Mesendoderm (in vitro differentiated cells): Measurements from ENCODE around the gene NHERF2.
A peak's percentile ranks its signal among the peaks of the same experiment; 100 is the strongest.
"Not testable (repeated sequence)": the region's sequence is repeated elsewhere in the genome, so short reads cannot be mapped to it uniquely, and the experiment has no call there.

Experiments used
- DNase-seq: peaks from one replicate; pipeline ENCODE4 v3.0.0; 2013
- H2AK5ac ChIP-seq: 2 replicates; pipeline ENCODE4 v1.6.1; 2013; ENCODE audit warnings: low read length, inconsistent platforms
- H2BK120ac ChIP-seq: 2 replicates; pipeline ENCODE4 v1.6.1; 2013; ENCODE audit warnings: low read depth, mild to moderate bottlenecking, low read length, moderate library complexity, mixed read lengths
- H2BK15ac ChIP-seq: replicated peaks from 2 replicates; pipeline ENCODE4 v1.6.1; 2013; ENCODE audit warnings: low read depth, mild to moderate bottlenecking, moderate library complexity
- H2BK5ac ChIP-seq: 2 replicates; pipeline ENCODE4 v1.6.1; 2013; ENCODE audit warnings: low read length, inconsistent platforms
- H3K18ac ChIP-seq: 2 replicates; pipeline ENCODE4 v1.6.1; 2013; ENCODE audit warnings: mild to moderate bottlenecking, low read length, mixed read lengths
- H3K23ac ChIP-seq: one replicate; pipeline ENCODE4 v1.6.1; 2013; ENCODE audit warnings: low read length
- H3K27ac ChIP-seq: 2 replicates; pipeline ENCODE4 v1.5.1; 2013; ENCODE audit warnings: low read depth, mild to moderate bottlenecking, inconsistent platforms, low read length, moderate library complexity
- H3K27me3 ChIP-seq: 2 replicates; pipeline ENCODE4 v1.6.1; 2013; ENCODE audit warnings: low read length, control low read depth, mild to moderate bottlenecking, inconsistent platforms; ENCODE audit not compliant: insufficient read depth, poor library complexity
- H3K36me3 ChIP-seq: 2 replicates; pipeline ENCODE4 v1.6.1; 2013; ENCODE audit warnings: low read length, inconsistent platforms; ENCODE audit not compliant: control insufficient read depth, insufficient read depth
- H3K4ac ChIP-seq: one replicate; pipeline ENCODE4 v1.6.1; 2013; ENCODE audit warnings: low read depth, mild to moderate bottlenecking, low read length, moderate library complexity
- H3K4me1 ChIP-seq: 2 replicates; pipeline ENCODE4 v1.6.1; 2013; ENCODE audit warnings: low read depth, low read length, inconsistent platforms; ENCODE audit not compliant: control insufficient read depth
- H3K4me2 ChIP-seq: 2 replicates; pipeline ENCODE4 v1.6.1; 2013; ENCODE audit warnings: low read length
- H3K4me3 ChIP-seq: 2 replicates; pipeline ENCODE4 v1.5.1; 2013; ENCODE audit warnings: mild to moderate bottlenecking, low read length
- H3K56ac ChIP-seq: one replicate; pipeline ENCODE4 v1.6.1; 2013; ENCODE audit warnings: low read length
- H3K79me1 ChIP-seq: 2 replicates; pipeline ENCODE4 v1.6.1; 2013; ENCODE audit warnings: low read length, inconsistent platforms
- H3K79me2 ChIP-seq: 2 replicates; pipeline ENCODE4 v1.6.1; 2013; ENCODE audit warnings: mild to moderate bottlenecking, low read length; ENCODE audit not compliant: control insufficient read depth, insufficient read depth
- H3K9ac ChIP-seq: 2 replicates; pipeline ENCODE4 v1.6.1; 2013; ENCODE audit warnings: low read length, inconsistent platforms
- H4K5ac ChIP-seq: one replicate; pipeline ENCODE4 v1.6.1; 2013; ENCODE audit warnings: low read length
- H4K8ac ChIP-seq: one replicate; pipeline ENCODE4 v1.6.1; 2013; ENCODE audit warnings: low read depth, mild to moderate bottlenecking, control low read depth, low read length, moderate library complexity
- WGBS: extraction: QIAGEN DNeasy Blood & Tissue Kit; methylation state at CpG from one replicate; pipeline ENCODE4 v1.1.7; 2013; ENCODE audit warnings: low lambda C conversion rate, missing lambda C conversion rate; ENCODE audit not compliant: insufficient coverage; ENCODE audit errors: extremely low coverage; 5-methylcytosine and 5-hydroxymethylcytosine counted together

The NHERF2 gene

DNA sequence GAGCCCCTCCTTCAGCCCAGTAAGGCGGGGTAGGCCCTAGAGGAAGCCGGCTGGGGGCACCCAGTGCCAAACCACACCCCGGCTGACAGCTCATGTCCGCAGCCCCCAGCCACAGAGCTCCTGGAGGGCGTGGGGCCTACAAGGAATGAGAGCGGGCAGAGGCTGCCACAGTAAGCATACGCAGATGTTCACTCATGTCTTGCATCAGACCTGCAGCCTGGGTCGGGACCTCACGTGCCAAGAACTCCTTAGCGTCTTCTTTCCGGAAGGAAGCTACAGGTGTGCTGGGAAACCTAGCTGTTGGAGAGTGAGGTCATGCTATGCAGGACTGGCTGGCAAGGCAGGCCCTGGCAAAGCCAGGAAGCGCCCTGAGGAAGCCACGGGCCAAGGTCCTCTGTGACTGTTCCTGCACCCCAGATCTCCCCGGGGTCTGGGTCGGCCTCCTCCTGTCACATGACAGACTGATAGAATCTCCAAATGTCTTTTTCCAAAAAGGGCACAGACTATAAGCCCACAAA is 18.6 kb upstream of the NHERF2 start:
- H3K36me3 ChIP-seq: no peaks in the 10 kb centered on the region
- peak overlapping the region; percentile 96 for H3K56ac ChIP-seq
- H2BK15ac ChIP-seq: no peak overlapping the region
- H3K4ac ChIP-seq: no peak overlapping the region
- no CpG with 5 or more reads among the region's 15 CpGs for WGBS
- no peak overlapping the region for H3K4me3 ChIP-seq
- H3K4me2 ChIP-seq: peak overlapping the region; percentile 45
- H3K9ac ChIP-seq: peak overlapping the region; percentile 83
- peaks cover 12% of the 10 kb centered on the region for H3K4me1 ChIP-seq
- no peak overlapping the region for H3K27ac ChIP-seq
- H4K8ac ChIP-seq: no peak overlapping the region
- no peak overlapping the region for H3K18ac ChIP-seq
- H3K27me3 ChIP-seq: no peaks in the 10 kb centered on the region
- no peak overlapping the region for H2AK5ac ChIP-seq
- no peak overlapping the region for H2BK5ac ChIP-seq
- H4K5ac ChIP-seq: no peak overlapping the region
- H3K23ac ChIP-seq: no peak overlapping the region
- H3K79me1 ChIP-seq: peaks cover 34% of the 10 kb centered on the region
- H2BK120ac ChIP-seq: no peak overlapping the region
- no peak for DNase-seq
- H3K79me2 ChIP-seq: peaks cover 43% of the 10 kb centered on the region

DNA sequence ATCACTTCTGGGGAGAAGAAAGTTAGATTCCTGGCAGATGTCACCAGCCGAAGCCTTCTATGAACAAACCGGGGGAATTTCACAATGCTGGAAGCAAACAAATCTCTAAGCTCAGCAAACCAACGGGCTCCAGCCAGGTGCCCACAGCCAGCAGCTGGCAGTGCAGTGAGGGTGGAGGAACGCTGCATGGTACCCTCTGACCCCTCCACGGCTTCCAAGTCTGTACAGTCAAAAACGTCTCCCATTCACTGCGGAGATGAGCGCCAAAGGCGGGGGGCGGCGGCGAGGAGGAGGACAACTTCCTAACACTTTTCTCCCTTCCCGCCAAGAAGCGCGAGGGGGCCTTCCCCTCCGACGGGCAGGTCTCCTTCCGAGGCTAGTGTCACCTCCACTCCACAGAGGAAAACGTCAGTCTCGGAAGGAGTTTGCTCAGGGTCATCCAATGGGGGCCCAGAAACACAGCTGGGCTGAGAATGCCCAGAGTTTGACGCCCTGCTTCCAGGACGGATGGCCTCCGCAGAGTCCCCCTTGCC is 18.0 kb upstream of the NHERF2 start:
- H3K27me3 ChIP-seq: no peaks in the 10 kb centered on the region
- H3K4me1 ChIP-seq: peaks cover 12% of the 10 kb centered on the region
- no peak overlapping the region for H3K18ac ChIP-seq
- peaks cover 39% of the 10 kb centered on the region for H3K79me2 ChIP-seq
- no peak overlapping the region for H3K23ac ChIP-seq
- peak overlapping the region; percentile 90 for H3K4me3 ChIP-seq
- H3K27ac ChIP-seq: no peak overlapping the region
- DNase-seq: peak; percentile 40
- H2BK120ac ChIP-seq: no peak overlapping the region
- peak overlapping the region; percentile 83 for H3K9ac ChIP-seq
- no peaks in the 10 kb centered on the region for H3K36me3 ChIP-seq
- peak overlapping the region; percentile 96 for H3K56ac ChIP-seq
- no peak overlapping the region for H2AK5ac ChIP-seq
- H2BK15ac ChIP-seq: no peak overlapping the region
- no CpG with 5 or more reads among the region's 23 CpGs for WGBS
- peaks cover 30% of the 10 kb centered on the region for H3K79me1 ChIP-seq
- H3K4ac ChIP-seq: peak overlapping the region; percentile 72
- H2BK5ac ChIP-seq: no peak overlapping the region
- no peak overlapping the region for H4K8ac ChIP-seq
- H4K5ac ChIP-seq: no peak overlapping the region
- H3K4me2 ChIP-seq: peak overlapping the region; percentile 45

DNA sequence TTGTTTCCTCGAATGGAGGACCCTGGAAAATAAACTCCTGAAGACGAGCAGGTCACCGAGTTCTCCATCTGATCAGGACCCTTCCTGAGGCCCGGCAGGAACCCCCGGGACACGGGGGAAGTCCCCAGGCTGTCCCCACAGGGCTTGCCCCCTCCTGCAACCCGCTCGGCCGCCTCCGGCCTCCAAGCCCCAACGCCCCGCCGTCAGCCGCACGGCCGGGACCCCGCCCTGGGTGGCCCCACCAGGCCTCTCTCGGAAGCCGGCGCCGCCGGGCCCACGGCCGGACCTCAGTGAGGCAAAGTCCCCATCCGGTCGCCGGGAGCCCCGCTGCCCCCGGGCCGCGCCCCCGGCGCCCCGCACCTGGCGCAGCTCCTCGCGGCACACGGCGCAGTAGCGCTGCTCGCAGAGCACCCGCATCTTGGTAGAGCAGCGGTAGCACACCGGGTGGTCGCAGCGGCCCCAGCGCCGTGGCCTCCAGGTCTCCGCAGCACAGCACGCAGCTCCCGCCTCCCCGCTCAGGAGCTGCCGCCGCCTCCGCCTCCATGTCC is 17.5 kb upstream of the NHERF2 start:
- Histone ChIP-seq H2BK15ac (no peak overlapping the region), H4K5ac (no peak overlapping the region), H2BK120ac (no peak overlapping the region), H3K27ac (peak overlapping the region; percentile 20), H3K56ac (peak overlapping the region; percentile 96), H3K23ac (no peak overlapping the region), H2AK5ac (no peak overlapping the region), H3K79me2 (peaks cover 39% of the 10 kb centered on the region), H3K4me1 (peaks cover 10% of the 10 kb centered on the region), H3K9ac (peak overlapping the region; percentile 83), H4K8ac (no peak overlapping the region), H2BK5ac (no peak overlapping the region), H3K79me1 (peaks cover 30% of the 10 kb centered on the region), H3K27me3 (no peaks in the 10 kb centered on the region), H3K4ac (peak overlapping the region; percentile 72), H3K18ac (peak overlapping the region; percentile 64), H3K4me2 (peak overlapping the region; percentile 45), H3K4me3 (peak overlapping the region; percentile 90), H3K36me3 (no peaks in the 10 kb centered on the region)
- WGBS: no CpG with 5 or more reads among the region's 55 CpGs
- DNase-seq: no peak

DNA sequence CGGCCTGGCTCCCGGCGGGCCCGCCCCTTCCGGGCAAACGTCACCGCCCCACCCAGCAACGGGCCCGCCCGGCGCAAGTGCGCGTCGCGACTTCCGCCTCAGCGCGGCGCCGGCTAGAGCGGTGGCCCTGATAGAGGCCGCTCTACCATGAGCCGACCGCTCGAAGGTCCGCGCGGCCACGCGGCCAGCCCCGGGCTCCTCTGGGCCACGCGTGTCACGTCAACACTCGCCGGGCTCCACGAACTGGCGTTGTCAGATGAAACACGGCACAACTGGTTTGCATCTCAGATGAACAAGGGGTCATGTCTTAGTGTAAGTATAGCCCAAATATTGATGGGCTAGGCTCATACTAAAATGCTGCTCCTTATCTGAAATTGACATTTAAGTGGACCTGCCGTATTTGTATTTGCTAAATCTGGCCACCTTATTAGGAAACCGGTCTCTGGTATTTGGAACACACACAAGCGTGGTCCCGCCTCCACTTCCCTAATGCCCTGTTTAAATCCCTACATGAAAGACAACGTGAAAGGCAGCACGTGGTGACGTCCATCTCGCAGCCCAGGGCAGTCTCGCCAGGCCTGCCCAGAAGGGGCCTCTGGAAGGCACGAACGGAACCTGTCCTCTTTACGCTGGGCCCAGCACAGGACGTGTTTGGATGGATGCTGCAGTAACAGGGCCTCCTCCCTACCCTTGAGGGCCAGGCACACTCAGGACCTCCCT is 16.8 kb upstream of the NHERF2 start, which contains the start of gene ZNF598:
Gene ZNF598 (minus strand): TSS at position 31 of the 720 bp plus-strand sequence.
- peak within 1 kb of the TSS; percentile 20 for H3K27ac ChIP-seq
- peak; percentile 93 for DNase-seq
- peak within 1 kb of the TSS; percentile 87 for H3K4me2 ChIP-seq
- peaks cover 9% of the 10 kb centered on the region for H3K4me1 ChIP-seq
- peak within 1 kb of the TSS; percentile 45 for H3K23ac ChIP-seq
- no peak within 1 kb of the TSS for H4K8ac ChIP-seq
- no peaks in the 10 kb centered on the region for H3K27me3 ChIP-seq
- WGBS: no CpG with 5 or more reads among the region's 52 CpGs
- H3K36me3 ChIP-seq: no peaks in the 10 kb centered on the region
- peak within 1 kb of the TSS; percentile 19 for H2AK5ac ChIP-seq
- H3K56ac ChIP-seq: peak within 1 kb of the TSS; percentile 99
- H3K79me1 ChIP-seq: peaks cover 28% of the 10 kb centered on the region
- H3K4ac ChIP-seq: peak within 1 kb of the TSS; percentile 83
- H3K18ac ChIP-seq: peak within 1 kb of the TSS; percentile 64
- H3K9ac ChIP-seq: peak within 1 kb of the TSS; percentile 100
- H2BK15ac ChIP-seq: no peak within 1 kb of the TSS
- H3K79me2 ChIP-seq: peaks cover 39% of the 10 kb centered on the region
- H2BK120ac ChIP-seq: no peak within 1 kb of the TSS
- peak within 1 kb of the TSS; percentile 93 for H2BK5ac ChIP-seq
- H4K5ac ChIP-seq: peak within 1 kb of the TSS; percentile 91
- peak within 1 kb of the TSS; percentile 97 for H3K4me3 ChIP-seq

DNA sequence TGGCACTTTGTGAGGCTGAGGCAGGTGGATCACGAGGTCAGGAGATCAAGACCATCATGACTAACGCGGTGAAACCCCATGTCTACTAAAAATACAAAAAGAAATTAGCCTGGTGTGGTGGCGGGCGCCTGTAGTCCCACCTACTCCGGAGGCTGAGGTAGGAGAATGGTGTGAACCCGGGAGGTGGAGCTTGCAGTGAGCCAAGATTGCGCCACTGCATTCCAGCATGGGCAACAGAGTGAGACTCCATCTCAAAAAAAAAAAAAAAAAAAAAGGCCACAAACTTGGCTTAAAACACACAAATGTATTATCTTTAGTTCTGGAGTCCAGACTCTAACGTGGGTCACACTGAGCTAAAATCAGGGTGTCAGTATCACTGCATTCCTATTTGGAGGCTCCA is 15.0 kb upstream of the NHERF2 start:
- not testable (repeated sequence) for H3K36me3 ChIP-seq, H4K8ac ChIP-seq, H4K5ac ChIP-seq, H2AK5ac ChIP-seq, H3K4me1 ChIP-seq, H2BK15ac ChIP-seq, H3K23ac ChIP-seq, H2BK120ac ChIP-seq, H3K4me2 ChIP-seq, H3K4ac ChIP-seq, H3K56ac ChIP-seq, H3K27me3 ChIP-seq, H3K9ac ChIP-seq, H3K27ac ChIP-seq, H2BK5ac ChIP-seq, DNase-seq, H3K4me3 ChIP-seq, H3K18ac ChIP-seq
- no CpG with 5 or more reads among the region's 9 CpGs for WGBS
- Histone ChIP-seq H3K79me1 (peaks cover 15% of the 10 kb centered on the region), H3K79me2 (peaks cover 27% of the 10 kb centered on the region)
